ENCODE results near the gene DLG4. TPM values are rescaled to one million over a fixed set of nuclear protein-coding genes. Genes with fewer than 3 reads are reported as not detected.

DLG4 gene
- total RNA-seq, 1 donor from 2014 or later = 34.9 TPM

GRCh38 chr17:7224110-7224509 is 4.5 kb upstream of the DLG4 start:
- H3K27me3 ChIP-seq = no peaks in the 10 kb centered on the region
- intact Hi-C loops (cut with DNase I) = no loop called here
- peaks cover 2 to 16% of the 10 kb centered on the region in 2 donors for H3K4me1 ChIP-seq
- no peak overlapping the region for H3K4me3 ChIP-seq
- no peak for DNase-seq (ENCODE audit: low spot score in 2 of 2)
- H3K27ac ChIP-seq = no peak overlapping the region
- peaks cover 70 to 71% of the 10 kb centered on the region in 2 donors for H3K36me3 ChIP-seq
- no peak for TF ChIP-seq CTCF (IDR thresholded peaks at IDR 0.05)
- H3K9me3 ChIP-seq = no peaks in the 10 kb centered on the region

GRCh38 chr17:7223375-7223774 is 3.7 kb upstream of the DLG4 start:
- no peak overlapping the region for H3K27ac ChIP-seq
- peaks cover 64% of the 10 kb centered on the region in 2 donors for H3K36me3 ChIP-seq
- no peak overlapping the region for H3K4me3 ChIP-seq
- no peak for DNase-seq (ENCODE audit: low spot score in 2 of 2)
- no peak for TF ChIP-seq CTCF (IDR thresholded peaks at IDR 0.05)
- no peaks in the 10 kb centered on the region for H3K9me3 ChIP-seq
- H3K4me1 ChIP-seq = peaks cover 2 to 21% of the 10 kb centered on the region in 2 donors
- intact Hi-C loops (cut with DNase I) = no loop called here
- no peaks in the 10 kb centered on the region for H3K27me3 ChIP-seq

GRCh38 chr17:7222972-7223292 is 3.3 kb upstream of the DLG4 start:
- H3K36me3 ChIP-seq = peaks cover 59 to 60% of the 10 kb centered on the region in 2 donors
- H3K9me3 ChIP-seq = no peaks in the 10 kb centered on the region
- H3K4me1 ChIP-seq = peaks cover 4 to 25% of the 10 kb centered on the region in 2 donors
- no peaks in the 10 kb centered on the region for H3K27me3 ChIP-seq
- H3K4me3 ChIP-seq = no peak overlapping the region
- TF ChIP-seq CTCF (IDR thresholded peaks at IDR 0.05) = no peak
- intact Hi-C loops (cut with DNase I) = no loop called here
- no peak for DNase-seq (ENCODE audit: low spot score in 2 of 2)
- H3K27ac ChIP-seq = no peak overlapping the region

DNA sequence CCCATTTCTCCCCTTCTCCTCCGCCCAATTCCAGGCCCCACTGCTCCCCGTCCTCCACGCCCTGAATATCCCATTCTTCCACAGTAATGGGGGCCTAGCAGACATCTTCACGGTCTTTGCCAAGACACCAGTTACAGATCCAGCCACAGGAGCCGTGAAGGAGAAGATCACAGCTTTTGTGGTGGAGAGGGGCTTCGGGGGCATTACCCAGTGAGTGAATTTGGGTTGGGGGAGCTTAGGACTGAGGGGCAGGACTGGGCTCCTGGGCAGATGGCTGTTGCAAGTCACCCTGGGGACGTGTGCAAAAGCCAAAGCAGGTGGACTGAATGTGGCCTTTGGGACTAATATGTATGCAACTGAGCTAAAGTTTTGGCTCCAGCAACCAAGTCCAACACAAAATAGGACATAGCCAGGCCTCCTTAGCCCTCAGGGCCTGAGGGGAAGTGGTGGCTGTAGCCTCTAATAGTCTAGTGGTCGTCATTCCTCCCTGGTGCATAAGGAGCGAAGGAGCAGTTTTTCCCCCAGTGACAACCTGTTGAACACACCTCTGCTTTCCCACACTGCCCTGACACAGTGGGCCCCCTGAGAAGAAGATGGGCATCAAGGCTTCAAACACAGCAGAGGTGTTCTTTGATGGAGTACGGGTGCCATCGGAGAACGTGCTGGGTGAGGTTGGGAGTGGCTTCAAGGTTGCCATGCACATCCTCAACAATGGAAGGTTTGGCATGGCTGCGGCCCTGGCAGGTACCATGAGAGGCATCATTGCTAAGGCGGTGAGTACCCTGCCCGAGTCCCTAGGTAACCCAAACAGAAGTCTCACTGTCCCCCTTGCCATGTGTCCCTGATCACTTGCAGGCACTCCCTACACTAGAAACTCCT is 2.7 kb upstream of the DLG4 start:
- intact Hi-C loops (cut with DNase I) = no loop called here
- H3K4me1 ChIP-seq = peaks cover 7 to 27% of the 10 kb centered on the region in 2 donors

GRCh38 chr17:7221278-7222092 is 1.8 kb upstream of the DLG4 start:
- Histone ChIP-seq H3K4me1 (peaks cover 13 to 30% of the 10 kb centered on the region in 2 donors), H3K4me3 (peak overlapping the region in 1 of 2 donors; percentile 98), H3K27me3 (no peaks in the 10 kb centered on the region), H3K36me3 (peaks cover 46% of the 10 kb centered on the region in 2 donors), H3K27ac (peak overlapping the region; percentile 96 to 100), H3K9me3 (no peaks in the 10 kb centered on the region)
- TF ChIP-seq CTCF (IDR thresholded peaks at IDR 0.05) = no peak
- intact Hi-C loops (cut with DNase I) = no loop called here
- no peak for DNase-seq (ENCODE audit: low spot score in 2 of 2)

More for the DNA sequence above, 2.7 kb upstream of the DLG4 start:
- no peak for DNase-seq (ENCODE audit: low spot score in 2 of 2)
- Histone ChIP-seq H3K4me3 (no peak overlapping the region), H3K27me3 (no peaks in the 10 kb centered on the region), H3K27ac (no peak overlapping the region), H3K36me3 (peaks cover 54% of the 10 kb centered on the region in 2 donors), H3K9me3 (no peaks in the 10 kb centered on the region)
- no peak for TF ChIP-seq CTCF (IDR thresholded peaks at IDR 0.05)
